Activated B cell treated with CpG ODN at 0.5 μM for 24 hours (primary cell): ENCODE measurements around the gene ZNF394. TPM values are rescaled to one million over a fixed set of nuclear protein-coding genes. Genes with fewer than 3 reads are reported as not detected.
A peak's percentile ranks its signal among the peaks of the same experiment; 100 is the strongest.
"Not testable (repeated sequence)": the region's sequence is repeated elsewhere in the genome, so short reads cannot be mapped to it uniquely, and the experiment has no call there.

ENCODE experiments used
- ATAC-seq: fragments of 200-7000 bp; cut with Tn5 transposase; one replicate; pipeline ENCODE4 v1.10.0; 2021; ENCODE audit warnings: low read depth, mild to moderate bottlenecking, moderate library complexity
- CTCF ChIA-PET: fragments of 350-600 bp; sonication (Branson Sonifier 250); formaldehyde crosslinking; loops from one replicate; lab custom pipeline; 2021; ENCODE audit warnings: antibody characterized with exemption; lab: Charles Lee
- POLR2A ChIA-PET: fragments of 350-600 bp; sonication (Branson Sonifier 250); formaldehyde crosslinking; loops from one replicate; lab custom pipeline; 2021; ENCODE audit warnings: antibody characterized with exemption; lab: Charles Lee
- DNase-seq: peaks from one replicate; pipeline ENCODE4 v3.0.0; 2022
- H3K27ac Mint-ChIP-seq: one replicate; pipeline ENCODE4 v1.8.0; 2020; ENCODE audit warnings: mixed read lengths
- H3K27me3 Mint-ChIP-seq: one replicate; pipeline ENCODE4 v1.8.0; 2021; ENCODE audit warnings: mixed read lengths
- H3K36me3 Mint-ChIP-seq: one replicate; pipeline ENCODE4 v1.8.0; 2021; ENCODE audit warnings: low read depth, mixed read lengths
- H3K4me1 Mint-ChIP-seq: one replicate; pipeline ENCODE4 v1.8.0; 2021; ENCODE audit warnings: mixed read lengths
- H3K4me3 Mint-ChIP-seq: one replicate; pipeline ENCODE4 v1.8.0; 2020; ENCODE audit warnings: mild to moderate bottlenecking, mixed read lengths
- H3K9me3 Mint-ChIP-seq: one replicate; pipeline ENCODE4 v1.8.0; 2020; ENCODE audit warnings: mixed read lengths
- intact Hi-C: fragments of 100-400 bp; cut with micrococcal nuclease; formaldehyde crosslinking; loops from one replicate; pipeline ENCODE4 v1.15.1; 2024
- total RNA-seq: library from RNA; stranded (reverse); gene quantifications from 2 replicates; pipeline ENCODE4 v1.2.3, GENCODE V29; 2022
- TF ChIP-seq, protein P1 (sequence below): fragments of 200-600 bp; IDR thresholded peaks from one replicate; pipeline ENCODE4 v1.8.0; 2022; ENCODE audit warnings: antibody characterized with exemption, mild to moderate bottlenecking

Gene ZNF394
- total RNA-seq, 1 donor from 2014 or later, result 61.7 TPM

DNA sequence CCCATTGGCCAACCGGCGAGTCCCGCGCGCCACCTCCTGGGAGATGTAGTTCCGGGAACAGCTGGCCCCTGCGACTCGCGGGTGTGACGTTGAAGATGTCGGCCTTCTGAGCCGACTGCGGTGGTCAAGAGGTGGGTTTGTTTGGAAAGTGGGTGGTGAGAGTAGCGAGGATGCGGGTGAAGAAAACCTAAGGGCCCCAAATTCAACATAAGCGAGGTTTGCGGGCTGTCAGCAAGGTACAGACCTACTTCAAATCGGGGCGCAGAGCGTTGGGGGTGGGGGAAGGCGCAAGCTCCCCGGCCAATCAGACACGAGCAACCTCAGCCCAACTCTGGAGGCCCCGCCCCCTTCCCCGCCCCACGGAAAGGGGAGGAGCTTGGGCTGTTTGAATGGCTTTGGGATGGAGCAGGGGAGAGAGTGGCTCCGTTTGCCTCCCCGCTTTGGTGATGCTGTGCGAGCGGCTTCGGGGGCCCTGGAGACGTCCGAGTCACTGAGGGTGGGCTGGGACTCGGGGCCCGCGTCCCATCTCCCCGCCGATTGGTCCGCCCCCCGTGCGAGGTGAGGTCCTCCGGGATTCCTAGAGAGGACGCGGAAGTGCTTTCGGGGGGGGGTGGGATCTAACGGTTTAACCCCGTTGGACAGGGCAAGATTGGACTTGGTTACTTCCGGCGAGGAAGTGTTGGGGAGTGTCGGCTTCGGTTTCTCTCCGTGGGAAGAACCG lies 4.7 kb upstream of the ZNF394 start, which contains the start of gene ZKSCAN5:
Gene ZKSCAN5, plus strand, starts transcription at position 60 of the 721 bp plus-strand sequence. CDS start 1,383 bp downstream, outside the sequence.
- H3K27me3 Mint-ChIP-seq, result no peaks in the 10 kb centered on the region
- CTCF ChIA-PET, result interaction anchor here (1.3 kb wide), 1 partner anchor 112 kb away, joined by 4 read pairs; the partner anchor contains the start of gene ZSCAN25
- H3K27ac Mint-ChIP-seq, result peak within 1 kb of the TSS; percentile 98
- no peaks in the 10 kb centered on the region for H3K9me3 Mint-ChIP-seq
- TF ChIP-seq, protein P1, sequence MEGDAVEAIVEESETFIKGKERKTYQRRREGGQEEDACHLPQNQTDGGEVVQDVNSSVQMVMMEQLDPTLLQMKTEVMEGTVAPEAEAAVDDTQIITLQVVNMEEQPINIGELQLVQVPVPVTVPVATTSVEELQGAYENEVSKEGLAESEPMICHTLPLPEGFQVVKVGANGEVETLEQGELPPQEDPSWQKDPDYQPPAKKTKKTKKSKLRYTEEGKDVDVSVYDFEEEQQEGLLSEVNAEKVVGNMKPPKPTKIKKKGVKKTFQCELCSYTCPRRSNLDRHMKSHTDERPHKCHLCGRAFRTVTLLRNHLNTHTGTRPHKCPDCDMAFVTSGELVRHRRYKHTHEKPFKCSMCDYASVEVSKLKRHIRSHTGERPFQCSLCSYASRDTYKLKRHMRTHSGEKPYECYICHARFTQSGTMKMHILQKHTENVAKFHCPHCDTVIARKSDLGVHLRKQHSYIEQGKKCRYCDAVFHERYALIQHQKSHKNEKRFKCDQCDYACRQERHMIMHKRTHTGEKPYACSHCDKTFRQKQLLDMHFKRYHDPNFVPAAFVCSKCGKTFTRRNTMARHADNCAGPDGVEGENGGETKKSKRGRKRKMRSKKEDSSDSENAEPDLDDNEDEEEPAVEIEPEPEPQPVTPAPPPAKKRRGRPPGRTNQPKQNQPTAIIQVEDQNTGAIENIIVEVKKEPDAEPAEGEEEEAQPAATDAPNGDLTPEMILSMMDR, result no peak
- intact Hi-C loops, result loop anchor here (1.0 to 5.0 kb wide), 12 partner anchors 32 to 1748 kb away; partner anchors contain the start of genes ARPC1B, ATP5MF, BUD31 and CPSF4
- peak; percentile 84 for ATAC-seq
- peak; percentile 93 for DNase-seq
- peak within 1 kb of the TSS; percentile 98 for H3K4me3 Mint-ChIP-seq
- H3K36me3 Mint-ChIP-seq, result peaks cover 12% of the 10 kb centered on the region
- POLR2A ChIA-PET, result interaction anchor here (0.5 to 4.6 kb wide), 30 partner anchors 9 to 1713 kb away, joined by 3 to 69 read pairs (median 4); partner anchors contain the start of genes ARPC1A, ATP5MF, BUD31 and CPSF4
- peaks cover 38% of the 10 kb centered on the region for H3K4me1 Mint-ChIP-seq

GRCh38 chr7:99504281-99504602 lies 4.2 kb upstream of the ZNF394 start:
- H3K4me3 Mint-ChIP-seq, result peak overlapping the region; percentile 98
- POLR2A ChIA-PET, result interaction anchor here (0.6 to 4.6 kb wide), 25 partner anchors 10 to 1714 kb away, joined by 3 to 69 read pairs (median 6); partner anchors contain the start of genes ARPC1A, ATP5MF, BUD31 and CPSF4
- no peak for DNase-seq
- no peaks in the 10 kb centered on the region for H3K9me3 Mint-ChIP-seq
- TF ChIP-seq, protein P1, result no peak
- no peaks in the 10 kb centered on the region for H3K27me3 Mint-ChIP-seq
- ATAC-seq, result no peak
- intact Hi-C loops, result loop anchor here (1.0 to 5.0 kb wide), 11 partner anchors 32 to 1748 kb away; partner anchors contain the start of genes ARPC1B, ATP5MF, BUD31 and FAM200A
- H3K4me1 Mint-ChIP-seq, result peaks cover 43% of the 10 kb centered on the region
- CTCF ChIA-PET, result interaction anchor here (1.3 kb wide), 1 partner anchor 112 kb away, joined by 4 read pairs; the partner anchor contains the start of gene ZSCAN25
- H3K27ac Mint-ChIP-seq, result peak overlapping the region; percentile 98
- peaks cover 16% of the 10 kb centered on the region for H3K36me3 Mint-ChIP-seq

DNA sequence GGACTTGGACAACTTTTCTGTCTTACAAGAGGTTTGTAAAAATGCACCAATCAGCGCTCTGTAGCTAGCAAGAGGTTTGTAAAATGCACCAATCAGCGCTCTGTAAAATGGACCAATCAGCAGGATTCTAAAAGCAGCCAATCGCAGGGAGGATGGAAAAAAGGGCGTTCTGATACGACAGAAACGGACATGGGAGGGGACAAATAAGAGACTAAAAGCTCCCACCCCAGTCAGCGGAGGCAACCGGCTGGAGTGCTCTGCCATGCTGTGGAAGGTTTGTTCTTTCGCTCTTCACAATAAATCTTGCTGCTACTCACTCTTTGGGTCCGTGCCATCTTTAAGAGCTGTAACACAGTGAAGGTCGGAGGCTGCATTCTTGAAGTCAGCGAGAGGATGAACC lies 1.2 kb upstream of the ZNF394 start:
- not testable (repeated sequence) for DNase-seq

DNA sequence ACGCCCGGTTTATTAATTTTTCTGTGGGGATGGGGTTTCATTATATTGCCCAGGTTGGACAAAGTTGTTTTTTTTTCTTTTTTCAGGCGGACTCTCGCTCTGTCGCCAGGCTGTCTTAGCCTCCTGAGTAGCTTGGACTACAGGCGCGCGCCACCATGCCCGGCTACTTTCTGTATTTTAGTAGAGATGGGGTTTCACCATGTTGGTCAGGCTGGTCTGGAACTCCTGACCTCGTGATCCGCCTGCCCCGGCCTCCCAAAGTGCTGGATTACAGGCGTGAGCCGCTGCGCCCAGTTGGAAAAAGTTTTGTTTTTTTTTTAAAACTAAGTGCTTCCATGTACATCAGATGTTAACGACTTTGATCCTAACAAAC lies 542 bp upstream of the ZNF394 start:
- Mint-ChIP-seq H3K27ac (peak overlapping the region; percentile 99), H3K4me1 (peaks cover 49% of the 10 kb centered on the region), H3K27me3 (no peaks in the 10 kb centered on the region), H3K36me3 (peaks cover 36% of the 10 kb centered on the region), H3K9me3 (no peaks in the 10 kb centered on the region), H3K4me3 (peak overlapping the region; percentile 99)
- ATAC-seq (no peak), DNase-seq (no peak)
- TF ChIP-seq, protein P1, result no peak
- CTCF ChIA-PET, result interaction anchor here (0.7 to 1.0 kb wide), 2 partner anchors 27 to 53 kb away, joined by 3 read pairs; no protein-coding TSS in a partner anchor
- intact Hi-C loops, result loop anchor here (1.0 to 5.0 kb wide), 7 partner anchors 28 to 1752 kb away; partner anchors contain the start of genes BUD31, FAM200A, PDAP1 and ZNF789
- POLR2A ChIA-PET, result interaction anchor here (0.6 to 3.3 kb wide), 14 partner anchors 10 to 929 kb away, joined by 3 to 49 read pairs (median 8); partner anchors contain the start of genes BUD31, FAM200A, MEPCE and PDAP1

More for the DNA sequence above, 1.2 kb upstream of the ZNF394 start:
- POLR2A ChIA-PET, result interaction anchor here (1.3 to 3.3 kb wide), 7 partner anchors 28 to 115 kb away, joined by 4 to 49 read pairs (median 21); partner anchors contain the start of genes BUD31, FAM200A, PDAP1 and ZNF655
- ATAC-seq, H3K27me3 Mint-ChIP-seq, H3K9me3 Mint-ChIP-seq, CTCF ChIA-PET: not testable (repeated sequence)
- peak overlapping the region; percentile 51 for H3K27ac Mint-ChIP-seq
- peak overlapping the region; percentile 99 for H3K4me3 Mint-ChIP-seq
- intact Hi-C loops, result loop anchor here (2.0 to 5.0 kb wide), 3 partner anchors 582 to 1751 kb away; no protein-coding TSS in a partner anchor
- peaks cover 34% of the 10 kb centered on the region for H3K36me3 Mint-ChIP-seq
- H3K4me1 Mint-ChIP-seq, result peaks cover 54% of the 10 kb centered on the region

- H3K27me3 Mint-ChIP-seq, result no peaks in the 10 kb centered on the region
- no peaks in the 10 kb centered on the region for H3K9me3 Mint-ChIP-seq
- intact Hi-C loops, result no loop called here
- H3K4me1 Mint-ChIP-seq, result peaks cover 44% of the 10 kb centered on the region
- peak overlapping the region; percentile 99 for H3K27ac Mint-ChIP-seq
- ChIA-PET CTCF (no interaction called here), POLR2A (interaction anchor here (0.7 to 3.3 kb wide), 18 partner anchors 8 to 930 kb away, joined by 3 to 49 read pairs (median 5); partner anchors contain the start of genes BUD31, CPSF4, FAM200A and MEPCE)
- DNase-seq, result no peak
- peak; percentile 29 for ATAC-seq
- TF ChIP-seq, protein P1, result no peak
- H3K36me3 Mint-ChIP-seq, result peaks cover 45% of the 10 kb centered on the region
- H3K4me3 Mint-ChIP-seq, result peak overlapping the region; percentile 99
These were observed 735 bp downstream of the ZNF394 start for GRCh38 chr7:99499371-99499720.
